B cell (primary cell): Measurements from ENCODE around the gene TIRAP. TPM values are rescaled to one million over a fixed set of nuclear protein-coding genes. Genes with fewer than 3 reads are reported as not detected.

Experiments
- ATAC-seq: fragments of 200-7000 bp; cut with Tn5 transposase; one replicate; pipeline ENCODE4 v1.10.0; 2021; ENCODE audit warnings: low read depth, mild to moderate bottlenecking, moderate number of reproducible peaks, moderate library complexity
- CTCF ChIA-PET: fragments of 350-600 bp; sonication (Branson Sonifier 250); formaldehyde crosslinking; loops from one replicate; lab custom pipeline; 2021; ENCODE audit warnings: antibody characterized with exemption, inconsistent platforms; lab: Charles Lee
- POLR2A ChIA-PET: fragments of 350-600 bp; sonication (Branson Sonifier 250); formaldehyde crosslinking; loops from one replicate; lab custom pipeline; 2021; ENCODE audit warnings: antibody characterized with exemption; lab: Charles Lee
- DNase-seq: peaks from one replicate; pipeline ENCODE4 v3.0.0; 2013
- H2AFZ ChIP-seq: 2 replicates; pipeline ENCODE4 v1.6.1; 2012; ENCODE audit warnings: mild to moderate bottlenecking, low read depth, low read length; ENCODE audit not compliant: insufficient read depth, poor library complexity, severe bottlenecking
- H3K27ac ChIP-seq, 2 donors: 1 replicate in 1 of 2; 2 replicates in 1 of 2; pipeline ENCODE4 v1.5.1; 2012 to 2013; ENCODE audit warnings: low read length in 2 of 2, mild to moderate bottlenecking in 2 of 2, moderate library complexity in 1 of 2
- H3K27me3 ChIP-seq, 4 experiments: fragments of 200-600 bp in 1 of 4; sonication (generic) in 1 of 4; replicated peaks in 1 of 4; 1 replicate in 2 of 4; 2 replicates in 2 of 4; pipeline versions ENCODE4 v1.6.1 to v1.7.0; 2013 to 2016; ENCODE audit warnings: low read length in 3 of 4, mild to moderate bottlenecking in 2 of 4, mixed read lengths in 1 of 4, moderate library complexity in 1 of 4; ENCODE audit not compliant: insufficient read depth in 4 of 4, control insufficient read depth in 3 of 4; ENCODE audit errors: control extremely low read depth in 1 of 4
- H3K36me3 ChIP-seq, 2 experiments: replicated peaks in 1 of 2; 1 replicate in 1 of 2; 2 replicates in 1 of 2; pipeline versions ENCODE4 v1.6.1 to v1.7.1; 2013; ENCODE audit warnings: low read length in 1 of 2; ENCODE audit not compliant: insufficient read depth in 2 of 2, control insufficient read depth in 1 of 2; ENCODE audit errors: control extremely low read depth in 1 of 2, extremely low read depth in 1 of 2
- H3K4me1 ChIP-seq, 2 donors: fragments of 200-600 bp in 1 of 2; sonication (generic) in 1 of 2; 1 replicate in 1 of 2; 2 replicates in 1 of 2; pipeline versions ENCODE4 v1.5.1 to v1.6.1; 2013 to 2017; ENCODE audit warnings: low read length in 2 of 2; ENCODE audit not compliant: control insufficient read depth in 2 of 2, insufficient read depth in 2 of 2
- H3K4me2 ChIP-seq: replicated peaks from 2 replicates; pipeline ENCODE3; 2012; ENCODE audit warnings: mild to moderate bottlenecking, low read depth, low read length; ENCODE audit not compliant: poor library complexity, severe bottlenecking
- H3K4me3 ChIP-seq, 5 experiments: fragments of 200-600 bp in 1 of 5; sonication (generic) in 1 of 5; 1 replicate in 3 of 5; 2 replicates in 2 of 5; pipeline versions ENCODE4 v1.5.1 to v1.7.0; 2011 to 2016; ENCODE audit warnings: low read length in 4 of 5, mild to moderate bottlenecking in 4 of 5, low read depth in 2 of 5, control low read depth in 1 of 5, moderate library complexity in 1 of 5; ENCODE audit not compliant: insufficient read depth in 1 of 5; ENCODE audit errors: control extremely low read depth in 1 of 5, extremely low read depth in 1 of 5
- H3K79me2 ChIP-seq: fragments of 200-600 bp; sonication (generic); one replicate; pipeline ENCODE4 v1.6.0; 2016; ENCODE audit warnings: low read length; ENCODE audit not compliant: control insufficient read depth, insufficient read depth
- H3K9ac ChIP-seq: fragments of 200-600 bp; sonication (generic); 2 replicates; pipeline ENCODE4 v1.6.1; 2017; ENCODE audit warnings: mild to moderate bottlenecking, low read length, moderate library complexity
- H3K9me3 ChIP-seq, 3 donors: one replicate each; pipeline versions ENCODE4 v1.6.1 to v1.7.1; 2013; ENCODE audit warnings: low read length in 2 of 3; ENCODE audit not compliant: control insufficient read depth in 2 of 3, insufficient read depth in 1 of 3; ENCODE audit errors: control extremely low read depth in 1 of 3
- H4K20me1 ChIP-seq: 2 replicates; pipeline ENCODE4 v1.6.0; 2012; ENCODE audit warnings: mild to moderate bottlenecking, low read length; ENCODE audit not compliant: insufficient read depth, control insufficient read depth, poor library complexity, severe bottlenecking
- H3K27ac Mint-ChIP-seq: one replicate; pipeline ENCODE4 v1.8.0; 2021; ENCODE audit warnings: mixed read lengths
- H3K27me3 Mint-ChIP-seq: one replicate; pipeline ENCODE4 v1.8.0; 2021; ENCODE audit warnings: mixed read lengths
- H3K4me1 Mint-ChIP-seq: one replicate; pipeline ENCODE4 v1.8.0; 2021; ENCODE audit warnings: mixed read lengths
- H3K4me3 Mint-ChIP-seq: one replicate; pipeline ENCODE4 v1.8.0; 2021; ENCODE audit warnings: mixed read lengths
- H3K9me3 Mint-ChIP-seq: one replicate; pipeline ENCODE4 v1.8.0; 2022; ENCODE audit warnings: mixed read lengths; ENCODE audit not compliant: insufficient read depth
- EZH2 ChIP-seq: IDR thresholded peaks from 2 replicates; pipeline ENCODE4 v1.6.1; 2012; ENCODE audit warnings: borderline replicate concordance, low read depth, mild to moderate bottlenecking, moderate library complexity, low read length; ENCODE audit not compliant: insufficient read depth, poor library complexity, severe bottlenecking
- whole genome bisulfite sequencing: methylation state at CpG from one replicate; pipeline ENCODE4 v1.1.5; 2013; ENCODE audit warnings: missing lambda C conversion rate; ENCODE audit not compliant: insufficient coverage; 5-methylcytosine and 5-hydroxymethylcytosine counted together
- intact Hi-C: fragments of 100-400 bp; cut with micrococcal nuclease; formaldehyde crosslinking; loops from one replicate; pipeline ENCODE4 v1.10.0; 2022
- polyA plus RNA-seq: library from polyadenylated mRNA; depleted of rRNA; stranded (reverse); fragments of >200 nt; gene quantifications from 2 replicates; pipeline ENCODE4 v1.2.3, GENCODE V29; 2012
- total RNA-seq, 2 donors: library from RNA; stranded (reverse); fragments of 120-200 nt in 1 of 2; gene quantifications; 1 replicate in 1 of 2; 2 replicates in 1 of 2; pipeline versions ENCODE4 v1.2.3 to v1.2.4, GENCODE V29; 2013 to 2022
- TF ChIP-seq, protein P1 (sequence below): fragments of 200-600 bp; IDR thresholded peaks from one replicate; pipeline ENCODE4 v1.8.0; 2022; ENCODE audit warnings: antibody characterized with exemption, mild to moderate bottlenecking

The TIRAP gene
- total and polyA plus RNA-seq, 2 donors (not counting 1 experiment from before 2014, with no cell fraction given): 9.9 to 25.1 TPM

DNA sequence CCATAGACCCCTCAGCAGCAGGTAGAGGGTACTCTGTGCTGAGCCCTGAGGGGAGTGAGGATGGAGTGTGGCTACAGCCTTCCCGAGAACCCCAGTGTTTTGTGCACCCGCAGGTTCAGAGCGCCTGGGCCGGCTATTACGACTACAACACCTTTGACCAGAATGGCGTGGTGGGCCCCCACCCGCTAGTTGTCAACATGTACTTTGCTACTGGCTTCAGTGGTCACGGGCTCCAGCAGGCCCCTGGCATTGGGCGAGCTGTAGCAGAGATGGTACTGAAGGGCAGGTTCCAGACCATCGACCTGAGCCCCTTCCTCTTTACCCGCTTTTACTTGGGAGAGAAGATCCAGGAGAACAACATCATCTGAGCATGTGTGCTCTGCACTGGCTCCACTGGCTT, 5.6 kb upstream of the TIRAP start:
- ChIA-PET POLR2A (no interaction called here), CTCF (no interaction called here)
- Mint-ChIP-seq H3K4me3 (no peak overlapping the region), H3K4me1 (peaks cover 25% of the 10 kb centered on the region), H3K27ac (no peak overlapping the region), H3K9me3 (no peaks in the 10 kb centered on the region), H3K27me3 (no peaks in the 10 kb centered on the region)
- DNase-seq (no peak), ATAC-seq (no peak)
- no peaks in the 10 kb centered on the region for H3K9me3 ChIP-seq
- no peak overlapping the region for H3K27ac ChIP-seq
- H3K27me3 ChIP-seq: no peaks in the 10 kb centered on the region
- peaks cover 6 to 11% of the 10 kb centered on the region in 2 donors for H3K4me1 ChIP-seq
- peaks cover 0 to 33% of the 10 kb centered on the region in 2 experiments for H3K36me3 ChIP-seq
- H2AFZ ChIP-seq: no peak overlapping the region
- 97% methylated on average over 10 of the region's 11 CpGs for WGBS
- peaks cover 3% of the 10 kb centered on the region for H3K79me2 ChIP-seq
- H3K4me3 ChIP-seq: no peak overlapping the region
- no peak overlapping the region for H3K9ac ChIP-seq
- H3K4me2 ChIP-seq: no peak overlapping the region
- TF ChIP-seq, protein P1, sequence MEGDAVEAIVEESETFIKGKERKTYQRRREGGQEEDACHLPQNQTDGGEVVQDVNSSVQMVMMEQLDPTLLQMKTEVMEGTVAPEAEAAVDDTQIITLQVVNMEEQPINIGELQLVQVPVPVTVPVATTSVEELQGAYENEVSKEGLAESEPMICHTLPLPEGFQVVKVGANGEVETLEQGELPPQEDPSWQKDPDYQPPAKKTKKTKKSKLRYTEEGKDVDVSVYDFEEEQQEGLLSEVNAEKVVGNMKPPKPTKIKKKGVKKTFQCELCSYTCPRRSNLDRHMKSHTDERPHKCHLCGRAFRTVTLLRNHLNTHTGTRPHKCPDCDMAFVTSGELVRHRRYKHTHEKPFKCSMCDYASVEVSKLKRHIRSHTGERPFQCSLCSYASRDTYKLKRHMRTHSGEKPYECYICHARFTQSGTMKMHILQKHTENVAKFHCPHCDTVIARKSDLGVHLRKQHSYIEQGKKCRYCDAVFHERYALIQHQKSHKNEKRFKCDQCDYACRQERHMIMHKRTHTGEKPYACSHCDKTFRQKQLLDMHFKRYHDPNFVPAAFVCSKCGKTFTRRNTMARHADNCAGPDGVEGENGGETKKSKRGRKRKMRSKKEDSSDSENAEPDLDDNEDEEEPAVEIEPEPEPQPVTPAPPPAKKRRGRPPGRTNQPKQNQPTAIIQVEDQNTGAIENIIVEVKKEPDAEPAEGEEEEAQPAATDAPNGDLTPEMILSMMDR: no peak
- no peak for TF ChIP-seq EZH2
- no peaks in the 10 kb centered on the region for H4K20me1 ChIP-seq
- intact Hi-C loops: no loop called here

DNA sequence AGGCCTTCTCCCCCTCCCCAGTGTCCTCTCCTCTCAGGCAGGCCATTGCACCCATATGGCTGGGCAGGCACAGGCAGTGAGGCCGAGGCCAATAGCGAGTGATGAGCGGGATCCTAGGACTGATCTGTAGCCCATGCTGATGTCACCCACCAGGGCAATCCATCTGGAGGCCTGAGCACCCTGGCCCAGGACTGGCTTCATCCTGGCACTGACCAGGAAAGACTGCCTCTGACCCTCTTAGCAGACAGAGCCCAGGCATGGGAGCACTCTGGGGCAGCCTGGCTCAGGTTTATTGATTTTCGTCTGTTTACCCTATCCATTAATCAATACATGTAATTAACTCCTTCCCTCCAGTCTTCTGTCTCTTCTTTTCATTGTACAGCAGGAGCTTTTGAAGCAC, 5.1 kb upstream of the TIRAP start:
- H2AFZ ChIP-seq: no peak overlapping the region
- ATAC-seq: no peak
- no peak overlapping the region for H3K27ac Mint-ChIP-seq

More for the DNA sequence above, 5.1 kb upstream of the TIRAP start:
- Mint-ChIP-seq H3K4me3 (no peak overlapping the region), H3K27me3 (no peaks in the 10 kb centered on the region), H3K9me3 (no peaks in the 10 kb centered on the region), H3K4me1 (peaks cover 28% of the 10 kb centered on the region)
- H3K4me1 ChIP-seq: peaks cover 6 to 15% of the 10 kb centered on the region in 2 donors
- no peak overlapping the region for H3K9ac ChIP-seq
- H3K27me3 ChIP-seq: no peaks in the 10 kb centered on the region
- H3K79me2 ChIP-seq: no peaks in the 10 kb centered on the region
- H3K4me3 ChIP-seq: no peak overlapping the region
- 96% methylated on average over 3 of the region's 4 CpGs for WGBS
- H3K4me2 ChIP-seq: no peak overlapping the region
- ChIA-PET POLR2A (no interaction called here), CTCF (no interaction called here)
- no peaks in the 10 kb centered on the region for H4K20me1 ChIP-seq
- no peaks in the 10 kb centered on the region for H3K9me3 ChIP-seq
- intact Hi-C loops: no loop called here
- peaks cover 0 to 30% of the 10 kb centered on the region in 2 experiments for H3K36me3 ChIP-seq
- no peak for TF ChIP-seq EZH2
- TF ChIP-seq, protein P1: no peak
- no peak for DNase-seq
- no peak overlapping the region for H3K27ac ChIP-seq
